Neutrophil (primary cell): ENCODE results near the gene ABHD8.

Experiments used
- H3K27ac ChIP-seq: fragments of 200-600 bp; sonication (generic); 2 replicates; pipeline ENCODE4 v1.5.1; 2016; ENCODE audit warnings: mild to moderate bottlenecking, moderate library complexity
- H3K27me3 ChIP-seq: fragments of 200-600 bp; sonication (generic); 2 replicates; pipeline ENCODE4 v1.6.0; 2016; ENCODE audit warnings: mild to moderate bottlenecking
- H3K36me3 ChIP-seq: fragments of 200-600 bp; sonication (generic); 2 replicates; pipeline ENCODE4 v1.5.1; 2017
- H3K4me1 ChIP-seq, 2 experiments: fragments of 200-600 bp in 1 of 2; sonication (generic) in 1 of 2; 1 replicate in 1 of 2; 2 replicates in 1 of 2; pipeline versions ENCODE4 v1.5.1 to v1.6.1; 2013 to 2016; ENCODE audit warnings: low read depth in 1 of 2, low read length in 1 of 2, mild to moderate bottlenecking in 1 of 2, moderate library complexity in 1 of 2; ENCODE audit not compliant: control insufficient read depth in 1 of 2, insufficient read depth in 1 of 2
- H3K4me3 ChIP-seq, 2 experiments: fragments of 200-600 bp in 1 of 2; sonication (generic) in 1 of 2; 1 replicate in 1 of 2; 2 replicates in 1 of 2; pipeline ENCODE4 v1.5.1; 2013 to 2016; ENCODE audit warnings: low read depth in 1 of 2, low read length in 1 of 2, mild to moderate bottlenecking in 1 of 2, moderate library complexity in 1 of 2
- H3K9me3 ChIP-seq: fragments of 200-600 bp; sonication (generic); 2 replicates; pipeline ENCODE4 v1.5.1; 2016
- TF ChIP-seq, protein P1 (sequence below): fragments of 200-600 bp; sonication (generic); IDR thresholded peaks from 2 replicates; pipeline ENCODE4 v1.5.1; 2016; ENCODE audit warnings: antibody characterized with exemption

Gene ABHD8

DNA sequence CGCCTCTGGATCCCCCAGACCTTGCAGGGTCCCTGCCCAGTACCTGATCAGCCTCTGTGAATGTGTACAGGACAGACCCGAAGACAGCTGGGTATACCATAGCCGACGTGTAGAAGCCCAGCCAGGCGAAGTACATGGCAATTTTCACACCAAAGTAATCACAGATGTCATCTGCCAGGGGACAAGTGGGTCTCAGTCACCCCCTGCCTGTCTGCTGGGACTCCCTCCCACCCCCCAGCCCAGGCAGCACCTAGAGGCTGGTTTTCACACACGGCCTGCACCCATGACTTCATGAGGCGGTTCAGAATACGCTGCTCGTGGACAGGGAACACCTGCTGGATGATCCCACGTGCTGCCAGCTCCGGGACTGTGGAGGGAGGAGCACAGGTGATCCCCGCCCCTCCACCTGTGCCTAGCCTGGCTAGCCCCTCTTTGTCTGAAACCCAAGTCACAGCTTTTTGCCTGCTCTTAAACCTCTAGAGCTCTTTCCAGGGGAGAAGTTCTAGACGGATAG lies 27.9 kb upstream of the ABHD8 start:
- H3K4me1 ChIP-seq, result peaks cover 33 to 38% of the 10 kb centered on the region in 2 experiments
- H3K27me3 ChIP-seq, result peaks cover 87% of the 10 kb centered on the region
- TF ChIP-seq, protein P1, sequence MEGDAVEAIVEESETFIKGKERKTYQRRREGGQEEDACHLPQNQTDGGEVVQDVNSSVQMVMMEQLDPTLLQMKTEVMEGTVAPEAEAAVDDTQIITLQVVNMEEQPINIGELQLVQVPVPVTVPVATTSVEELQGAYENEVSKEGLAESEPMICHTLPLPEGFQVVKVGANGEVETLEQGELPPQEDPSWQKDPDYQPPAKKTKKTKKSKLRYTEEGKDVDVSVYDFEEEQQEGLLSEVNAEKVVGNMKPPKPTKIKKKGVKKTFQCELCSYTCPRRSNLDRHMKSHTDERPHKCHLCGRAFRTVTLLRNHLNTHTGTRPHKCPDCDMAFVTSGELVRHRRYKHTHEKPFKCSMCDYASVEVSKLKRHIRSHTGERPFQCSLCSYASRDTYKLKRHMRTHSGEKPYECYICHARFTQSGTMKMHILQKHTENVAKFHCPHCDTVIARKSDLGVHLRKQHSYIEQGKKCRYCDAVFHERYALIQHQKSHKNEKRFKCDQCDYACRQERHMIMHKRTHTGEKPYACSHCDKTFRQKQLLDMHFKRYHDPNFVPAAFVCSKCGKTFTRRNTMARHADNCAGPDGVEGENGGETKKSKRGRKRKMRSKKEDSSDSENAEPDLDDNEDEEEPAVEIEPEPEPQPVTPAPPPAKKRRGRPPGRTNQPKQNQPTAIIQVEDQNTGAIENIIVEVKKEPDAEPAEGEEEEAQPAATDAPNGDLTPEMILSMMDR, result no peak
- H3K36me3 ChIP-seq, result no peaks in the 10 kb centered on the region
- H3K4me3 ChIP-seq, result no peak overlapping the region
- H3K9me3 ChIP-seq, result no peaks in the 10 kb centered on the region
- H3K27ac ChIP-seq, result no peak overlapping the region

DNA sequence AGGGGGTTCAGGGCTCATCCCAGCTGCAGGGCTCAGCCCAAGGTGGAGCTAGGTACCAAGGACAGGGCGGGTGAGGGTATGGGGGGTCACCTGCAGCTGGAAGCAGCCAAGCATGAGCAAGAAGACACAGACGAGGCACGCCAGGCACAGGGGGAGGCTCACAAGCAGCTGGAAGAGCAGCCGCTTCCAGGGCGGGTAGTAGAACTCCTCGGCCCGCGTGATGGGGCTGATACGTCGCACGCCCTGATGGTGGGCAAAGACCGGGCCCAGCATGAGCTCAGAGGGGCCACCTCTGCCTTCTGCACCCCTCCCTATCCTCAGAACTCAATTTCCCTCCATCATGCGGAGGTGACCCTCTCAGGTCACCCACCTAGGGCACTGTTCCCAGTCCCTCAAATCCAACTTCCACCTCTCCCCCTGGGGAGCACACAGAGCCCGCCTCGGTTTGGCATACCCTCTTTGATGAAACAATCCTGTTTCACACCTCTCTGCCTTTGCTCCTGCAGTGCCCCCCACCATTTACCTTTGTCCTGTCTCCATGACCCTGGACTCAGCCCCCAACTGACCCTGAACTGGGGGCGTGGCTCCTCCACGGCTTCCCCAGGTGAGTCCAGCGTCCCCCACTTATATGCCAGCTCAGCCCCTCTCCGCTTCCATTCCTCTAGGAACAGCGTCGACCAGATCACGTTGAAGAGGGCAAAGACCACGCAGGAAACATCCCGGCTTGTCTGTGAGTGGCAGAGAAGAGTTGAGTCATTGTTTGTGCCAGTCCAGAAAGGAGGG lies 27.2 kb upstream of the ABHD8 start:
- H3K4me3 ChIP-seq, result no peak overlapping the region
- TF ChIP-seq, protein P1, result no peak
- H3K36me3 ChIP-seq, result no peaks in the 10 kb centered on the region
- peaks cover 89% of the 10 kb centered on the region for H3K27me3 ChIP-seq
- H3K27ac ChIP-seq, result no peak overlapping the region
- no peaks in the 10 kb centered on the region for H3K9me3 ChIP-seq
- peaks cover 30 to 38% of the 10 kb centered on the region in 2 experiments for H3K4me1 ChIP-seq

DNA sequence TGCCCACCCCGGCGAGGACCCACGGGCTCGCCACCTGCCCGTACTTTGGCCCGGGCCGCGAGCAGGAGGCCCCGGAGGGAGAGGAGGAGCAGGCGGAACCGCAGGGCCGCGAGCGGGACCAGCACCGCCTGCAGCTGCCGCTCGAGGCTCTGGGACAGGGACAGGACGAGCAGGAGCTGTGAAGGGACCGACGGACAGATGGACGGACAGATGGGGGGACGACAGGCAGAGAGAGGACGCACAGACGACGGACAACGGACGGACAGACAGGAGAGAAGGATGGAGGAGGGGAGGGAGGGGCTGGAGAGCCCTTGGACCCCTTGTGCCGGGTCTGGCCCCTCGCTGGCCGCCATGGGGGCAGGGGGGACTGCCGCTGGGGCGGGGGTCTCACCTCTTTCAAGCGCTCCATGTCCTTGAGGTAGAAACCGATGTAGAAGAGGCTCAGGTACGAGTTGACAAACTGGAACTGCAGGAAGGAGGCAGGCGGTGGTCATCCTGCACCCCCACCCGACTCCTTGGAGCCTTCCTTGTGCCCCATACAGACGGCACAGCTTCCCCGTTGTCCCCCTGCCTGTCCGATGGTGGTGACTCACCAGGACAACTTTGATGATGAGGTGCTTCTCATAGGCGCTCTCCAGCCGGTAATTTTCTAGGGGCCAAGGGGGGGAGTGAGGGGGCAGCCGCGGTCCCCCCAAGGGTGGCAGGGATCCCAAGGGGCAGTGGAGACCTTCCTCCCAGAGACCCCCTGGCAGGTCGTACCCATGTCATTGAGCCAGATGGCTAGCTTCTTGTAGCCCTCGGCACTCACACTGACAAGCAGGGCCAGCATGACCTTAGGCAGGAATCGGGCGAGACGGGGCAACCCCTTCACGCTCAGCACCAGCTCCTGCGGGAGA lies 26.4 kb upstream of the ABHD8 start:
- Histone ChIP-seq H3K4me3 (peak overlapping the region in 1 of 2 experiments; percentile 67), H3K9me3 (no peaks in the 10 kb centered on the region), H3K27ac (no peak overlapping the region), H3K4me1 (peaks cover 22 to 30% of the 10 kb centered on the region in 2 experiments), H3K27me3 (peaks cover 93% of the 10 kb centered on the region), H3K36me3 (no peaks in the 10 kb centered on the region)
- TF ChIP-seq, protein P1, result no peak

DNA sequence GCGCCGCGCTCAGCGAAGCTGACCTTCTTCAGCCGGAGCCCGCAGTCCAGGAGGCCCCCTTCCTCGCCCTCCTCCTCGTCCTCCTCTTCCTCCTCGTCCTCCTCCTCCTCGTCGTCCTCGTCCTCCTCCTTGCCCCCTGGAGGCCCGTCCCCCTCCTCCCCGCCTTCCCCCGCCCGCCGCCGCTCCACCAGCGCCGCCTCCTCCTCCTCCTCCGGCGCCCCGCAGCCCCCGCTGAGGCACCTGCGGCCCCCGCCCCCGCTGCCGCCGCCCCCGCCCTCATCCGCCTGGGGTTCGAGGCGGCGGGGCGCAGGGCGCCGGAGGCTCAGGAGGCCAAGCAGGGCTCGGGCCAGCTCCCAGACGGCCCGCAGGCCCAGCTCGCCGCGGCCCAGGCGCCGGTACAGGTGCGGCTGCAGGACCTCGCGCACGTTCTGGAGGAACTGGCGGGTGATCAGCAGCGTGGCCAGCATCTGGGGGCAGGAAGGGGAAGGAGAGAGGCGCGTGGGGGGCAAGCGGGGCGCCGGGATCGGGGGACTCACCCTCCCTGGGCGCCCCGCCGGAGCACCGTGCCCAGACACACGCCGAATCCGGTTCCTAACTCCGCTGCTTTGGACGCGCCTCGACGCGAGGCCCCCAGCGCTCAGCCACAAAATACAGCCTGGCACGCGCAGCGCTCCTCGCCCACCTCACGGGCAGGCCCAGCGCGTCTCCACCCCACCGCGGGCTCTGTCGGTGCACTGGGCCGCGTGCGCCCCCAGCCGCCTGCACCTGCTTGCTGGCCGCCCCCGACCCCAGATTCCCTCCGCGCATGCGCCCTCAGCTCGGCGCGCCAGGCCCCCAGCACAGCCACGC lies 25.5 kb upstream of the ABHD8 start:
- TF ChIP-seq, protein P1, result no peak
- peak overlapping the region; percentile 56 to 67 for H3K4me3 ChIP-seq
- H3K27ac ChIP-seq, result no peak overlapping the region

More for the DNA sequence above, 25.5 kb upstream of the ABHD8 start:
- H3K4me1 ChIP-seq, result peaks cover 16 to 21% of the 10 kb centered on the region in 2 experiments
- peaks cover 93% of the 10 kb centered on the region for H3K27me3 ChIP-seq
- H3K36me3 ChIP-seq, result no peaks in the 10 kb centered on the region
- H3K9me3 ChIP-seq, result no peaks in the 10 kb centered on the region
